ENCODE results near the gene NHERF1. TPM values are rescaled to one million over a fixed set of nuclear protein-coding genes. Genes with fewer than 3 reads are reported as not detected.

The NHERF1 gene
- total RNA-seq (2014; rRNA removed; shearing (Covaris generic)), result 28.2 and 34.0 TPM in 2 replicates

GRCh38 chr17:74748529-74749278 is at the start of gene NHERF1:
NHERF1 (plus strand) TSS chr17:74748628; CDS start chr17:74748847, 219 bp downstream.
- DNase-seq (ENCODE audit: low spot score), result peak; percentile 86

GRCh38 chr17:74699236-74699635 is 49.2 kb upstream of the NHERF1 start:
- no peak for DNase-seq (ENCODE audit: low spot score)

DNA sequence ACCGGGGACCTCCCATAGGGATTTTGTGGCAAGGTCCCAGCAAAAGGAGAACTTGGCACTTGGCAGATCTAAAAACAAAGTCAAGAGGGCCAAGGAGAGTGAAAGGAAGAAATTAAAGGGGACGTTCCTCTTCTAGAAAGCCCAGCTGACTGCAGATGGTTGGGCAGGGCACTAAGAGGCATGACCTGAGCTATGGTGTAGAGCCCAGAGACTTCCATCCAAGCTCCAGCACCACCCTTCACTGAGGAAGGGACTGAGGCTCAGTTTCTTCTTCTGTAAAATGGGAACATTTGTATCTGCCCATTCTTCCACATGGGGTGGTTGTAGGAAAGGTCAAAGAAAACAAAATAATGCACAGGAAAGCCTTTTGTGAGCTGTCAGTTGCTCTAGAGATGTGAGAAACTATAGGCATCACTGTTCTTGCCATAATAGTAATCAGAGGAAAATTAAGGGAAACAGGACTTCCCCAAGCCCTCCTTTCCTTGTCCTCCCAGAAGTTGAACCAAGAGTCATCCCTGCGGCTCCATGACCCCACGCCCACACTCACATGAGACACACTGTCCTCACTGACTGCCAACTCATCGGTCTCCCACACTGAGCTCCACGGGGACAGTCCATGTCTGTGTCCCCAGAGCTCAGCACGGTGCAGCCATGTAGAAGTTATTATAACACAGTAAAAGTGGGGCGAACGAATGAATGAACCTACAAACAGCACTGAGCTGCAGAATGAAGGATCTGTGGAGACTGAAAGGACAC is 46.1 kb upstream of the NHERF1 start:
- DNase-seq (ENCODE audit: low spot score), result no peak

- no peak for DNase-seq (ENCODE audit: low spot score)
These were observed 45.1 kb upstream of the NHERF1 start for GRCh38 chr17:74703311-74703710.

DNA sequence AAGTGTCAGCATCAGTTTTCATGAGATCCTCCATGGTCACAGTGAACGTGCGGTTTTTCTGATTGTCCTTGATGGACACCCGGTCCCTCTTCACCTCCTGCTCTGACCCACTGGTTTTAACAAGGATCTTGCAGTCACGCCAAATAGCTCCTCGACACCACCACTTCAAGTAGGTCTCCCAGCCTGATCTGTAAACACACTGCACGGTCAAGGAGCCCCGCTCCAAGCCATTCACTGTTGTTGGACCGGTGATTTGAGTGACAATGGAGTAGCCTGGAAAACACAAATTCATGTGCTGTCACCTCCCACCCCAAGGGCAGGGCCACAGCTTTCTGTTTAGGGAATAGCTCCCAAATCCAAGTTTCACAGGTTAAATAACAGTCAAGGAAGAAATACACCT is 43.9 kb upstream of the NHERF1 start:
- DNase-seq (ENCODE audit: low spot score), result no peak

- no peak for DNase-seq (ENCODE audit: low spot score)
These were observed 37.2 kb upstream of the NHERF1 start for GRCh38 chr17:74711058-74711824.

GRCh38 chr17:74712301-74712700 is 36.1 kb upstream of the NHERF1 start:
- DNase-seq (ENCODE audit: low spot score), result no peak

GRCh38 chr17:74712756-74713155 is 35.7 kb upstream of the NHERF1 start, which contains the start of gene CD300LF:
CD300LF (minus strand) TSS chr17:74712923; CDS start chr17:74712866, 57 bp downstream.
- no peak for DNase-seq (ENCODE audit: low spot score)

DNA sequence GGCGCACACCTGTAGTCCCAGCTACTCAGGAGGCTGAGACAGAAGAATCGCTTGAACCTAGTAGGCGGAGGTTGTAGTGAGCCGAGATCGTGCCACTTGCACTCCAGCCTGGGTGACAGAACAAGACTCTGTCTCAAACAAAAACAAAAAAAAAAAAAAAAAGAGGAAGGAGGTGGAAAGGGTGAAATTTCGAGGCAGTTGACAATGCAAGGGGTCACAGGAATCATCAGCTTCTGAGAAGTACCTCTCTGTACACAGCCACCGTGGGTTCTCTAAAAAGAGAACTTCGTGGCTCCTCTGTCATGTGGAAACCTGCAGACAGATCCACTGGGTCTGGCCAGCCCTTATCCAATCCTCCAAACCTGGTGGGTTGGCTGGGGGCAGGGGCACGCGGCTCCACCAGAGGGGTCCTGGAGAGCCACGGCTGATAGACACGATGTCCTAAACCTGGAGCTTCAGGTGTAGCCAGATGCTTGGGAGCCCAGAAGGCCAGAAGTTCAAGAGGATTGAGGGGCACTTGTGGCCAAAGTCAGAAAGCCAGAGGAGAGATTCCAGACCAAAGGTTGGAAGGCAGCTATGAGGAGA is 35.2 kb upstream of the NHERF1 start:
- DNase-seq (ENCODE audit: low spot score), result no peak

- no peak for DNase-seq (ENCODE audit: low spot score)
These were observed 33.3 kb upstream of the NHERF1 start for GRCh38 chr17:74715144-74715543.

- no peak for DNase-seq (ENCODE audit: low spot score)
These were observed 27.9 kb upstream of the NHERF1 start for GRCh38 chr17:74720506-74720905.

- no peak for DNase-seq (ENCODE audit: low spot score)
These were observed 25.6 kb upstream of the NHERF1 start for GRCh38 chr17:74722782-74723181.

GRCh38 chr17:74723891-74724290 is 24.5 kb upstream of the NHERF1 start:
- no peak for DNase-seq (ENCODE audit: low spot score)

DNA sequence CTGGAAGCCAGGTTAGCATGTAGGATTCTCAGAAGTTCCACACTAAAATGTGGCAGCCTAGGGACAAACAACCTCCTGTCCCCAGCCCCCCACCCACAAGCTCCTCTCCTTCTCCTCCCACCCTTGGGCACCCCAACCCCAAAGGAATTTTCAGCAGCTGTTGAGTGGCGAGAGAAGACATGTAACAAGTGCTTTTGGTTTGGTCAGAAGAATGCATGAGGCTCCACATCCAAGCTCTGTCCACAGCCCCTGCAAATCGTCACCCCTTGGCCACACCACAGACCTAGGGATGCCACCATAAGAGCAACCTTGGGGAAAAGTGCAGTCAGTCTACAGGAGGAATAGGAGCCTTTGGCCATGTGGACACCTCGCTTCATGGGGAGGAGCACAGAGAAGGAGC is 23.3 kb upstream of the NHERF1 start:
- no peak for DNase-seq (ENCODE audit: low spot score)

GRCh38 chr17:74728033-74728701 is 20.3 kb upstream of the NHERF1 start:
- DNase-seq (ENCODE audit: low spot score), result no peak

DNA sequence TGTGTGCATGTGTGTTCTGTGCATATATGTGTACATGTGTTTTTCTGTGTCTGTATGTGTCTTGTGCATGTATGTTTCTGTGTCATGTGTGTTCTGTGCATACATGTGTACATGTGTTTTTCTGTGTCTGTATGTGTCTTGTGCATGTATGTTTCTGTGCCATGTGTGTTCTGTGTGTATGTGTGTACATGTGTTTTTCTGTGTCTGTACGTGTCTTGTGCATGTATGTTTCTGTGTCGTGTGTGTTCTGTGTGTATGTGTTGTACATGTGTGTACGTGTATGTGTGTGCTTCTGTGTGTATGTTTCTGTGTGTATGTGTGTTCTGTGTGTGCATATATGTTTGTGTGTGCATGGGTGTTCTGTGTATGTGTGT is 19.7 kb upstream of the NHERF1 start:
- DNase-seq (ENCODE audit: low spot score), result no peak

GRCh38 chr17:74729368-74729767 is 19.1 kb upstream of the NHERF1 start:
- DNase-seq (ENCODE audit: low spot score), result no peak

GRCh38 chr17:74729866-74730265 is 18.6 kb upstream of the NHERF1 start:
- no peak for DNase-seq (ENCODE audit: low spot score)

DNA sequence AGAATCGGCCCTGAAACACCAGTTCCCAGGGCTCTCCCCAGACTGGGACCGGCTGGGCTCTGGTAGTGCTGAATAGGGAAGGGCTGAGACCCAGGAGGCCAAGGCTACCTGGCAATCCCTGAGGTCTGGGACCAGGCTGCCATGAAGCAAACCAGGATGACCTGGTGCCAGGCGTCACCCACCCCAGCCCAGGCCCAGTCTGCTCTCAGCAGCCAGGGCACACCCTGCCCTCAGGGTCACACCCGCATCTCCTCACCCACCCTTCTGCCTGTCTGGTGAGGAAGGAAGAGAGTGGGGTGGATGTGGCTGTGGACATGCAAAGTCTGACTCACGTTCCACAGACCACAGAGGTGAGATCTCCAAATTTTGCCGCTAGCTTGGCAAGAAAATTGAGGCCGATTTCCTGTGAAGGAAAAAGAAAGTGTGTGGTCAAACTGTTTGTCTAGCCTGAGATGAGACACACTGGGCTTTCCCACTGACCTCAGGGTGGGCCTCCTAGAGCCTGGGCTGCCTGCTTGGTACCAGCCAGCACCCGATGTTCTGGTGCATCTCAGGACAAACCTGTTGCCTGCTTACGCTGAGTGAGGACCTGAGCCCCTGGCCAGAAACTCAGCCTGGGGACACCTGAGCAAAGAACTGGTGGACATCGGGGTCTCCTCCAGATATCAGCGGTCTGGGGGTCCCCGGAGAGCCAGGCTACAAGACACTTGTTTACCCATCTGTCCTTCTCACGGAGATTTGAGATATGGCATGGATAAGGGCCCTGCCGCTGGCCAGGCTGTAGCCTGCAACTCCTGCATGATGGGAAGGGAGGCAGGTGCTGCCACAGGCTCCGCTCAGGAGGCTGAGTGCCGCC is 17.7 kb upstream of the NHERF1 start:
- no peak for DNase-seq (ENCODE audit: low spot score)

GRCh38 chr17:74731347-74731605 is 17.2 kb upstream of the NHERF1 start:
- no peak for DNase-seq (ENCODE audit: low spot score)
